H9 (cell line): ENCODE measurements around the gene KRT2. TPM values are rescaled to one million over a fixed set of nuclear protein-coding genes. Genes with fewer than 3 reads are reported as not detected.

Source experiments
- DNase-seq: peaks from one replicate; pipeline ENCODE4 v3.0.0-alpha.2; 2017
- H2AFZ ChIP-seq: one replicate; pipeline ENCODE4 v1.6.1; 2013; ENCODE audit warnings: mild to moderate bottlenecking, low read length, control low read depth, moderate library complexity
- H2AK5ac ChIP-seq: 2 replicates; pipeline ENCODE4 v1.6.1; 2013; ENCODE audit warnings: low read length, control low read depth, mixed read lengths; ENCODE audit not compliant: insufficient read length
- H2BK120ac ChIP-seq: one replicate; pipeline ENCODE4 v1.6.1; 2013; ENCODE audit warnings: low read depth, mild to moderate bottlenecking, low read length, control low read depth, inconsistent platforms; ENCODE audit not compliant: poor library complexity, severe bottlenecking
- H2BK12ac ChIP-seq: 2 replicates; pipeline ENCODE4 v1.6.1; 2013; ENCODE audit warnings: low read length, control low read depth, mixed read lengths, low read depth; ENCODE audit not compliant: insufficient read length
- H2BK15ac ChIP-seq: 2 replicates; pipeline ENCODE4 v1.6.1; 2013; ENCODE audit warnings: low read depth, low read length, control low read depth
- H2BK20ac ChIP-seq: one replicate; pipeline ENCODE4 v1.6.1; 2013; ENCODE audit warnings: low read depth, mild to moderate bottlenecking, low read length, control low read depth, inconsistent platforms; ENCODE audit not compliant: poor library complexity, severe bottlenecking
- H2BK5ac ChIP-seq: 2 replicates; pipeline ENCODE4 v1.6.1; 2013; ENCODE audit warnings: low read length, control low read depth, mixed read lengths; ENCODE audit not compliant: insufficient read length
- H3K14ac ChIP-seq: 2 replicates; pipeline ENCODE4 v1.6.1; 2013; ENCODE audit warnings: low read length, control low read depth; ENCODE audit not compliant: insufficient read depth
- H3K18ac ChIP-seq: 2 replicates; pipeline ENCODE4 v1.6.1; 2013; ENCODE audit warnings: low read depth, mild to moderate bottlenecking, mixed read lengths, low read length, control low read depth; ENCODE audit not compliant: insufficient read length
- H3K23ac ChIP-seq: 2 replicates; pipeline ENCODE4 v1.6.1; 2013; ENCODE audit warnings: low read length, control low read depth, mixed read lengths, low read depth; ENCODE audit not compliant: insufficient read length
- H3K23me2 ChIP-seq: 2 replicates; pipeline ENCODE4 v1.6.1; 2013; ENCODE audit warnings: low read depth, mild to moderate bottlenecking, mixed read lengths, low read length, control low read depth; ENCODE audit not compliant: insufficient read length, poor library complexity, severe bottlenecking
- H3K27ac ChIP-seq: 2 replicates; pipeline ENCODE4 v1.5.1; 2013; ENCODE audit warnings: low read length, control low read depth, mixed read lengths, low read depth; ENCODE audit not compliant: insufficient read length
- H3K27me3 ChIP-seq: 2 replicates; pipeline ENCODE4 v1.6.1; 2013; ENCODE audit warnings: low read length, control low read depth, inconsistent platforms; ENCODE audit not compliant: insufficient read depth
- H3K4ac ChIP-seq: 2 replicates; pipeline ENCODE4 v1.6.1; 2013; ENCODE audit warnings: low read depth, mild to moderate bottlenecking, control low read depth, inconsistent platforms, low read length, moderate library complexity
- H3K4me1 ChIP-seq: 2 replicates; pipeline ENCODE4 v1.6.1; 2013; ENCODE audit warnings: low read length, control low read depth, inconsistent platforms; ENCODE audit not compliant: insufficient read depth
- H3K4me2 ChIP-seq: 2 replicates; pipeline ENCODE4 v1.6.1; 2013; ENCODE audit warnings: low read length, control low read depth, mixed read lengths; ENCODE audit not compliant: insufficient read length, insufficient read depth
- H3K56ac ChIP-seq: 2 replicates; pipeline ENCODE4 v1.6.1; 2013; ENCODE audit warnings: low read depth, mild to moderate bottlenecking, mixed read lengths, low read length, control low read depth; ENCODE audit not compliant: insufficient read length
- H3K79me1 ChIP-seq: 2 replicates; pipeline ENCODE4 v1.6.1; 2013; ENCODE audit warnings: low read depth, mild to moderate bottlenecking, moderate library complexity, low read length, control low read depth, inconsistent platforms; ENCODE audit not compliant: insufficient read depth, poor library complexity, severe bottlenecking
- H3K79me2 ChIP-seq: 2 replicates; pipeline ENCODE4 v1.6.1; 2013; ENCODE audit warnings: low read length, control low read depth, inconsistent platforms; ENCODE audit not compliant: insufficient read depth
- H3K9ac ChIP-seq: 2 replicates; pipeline ENCODE4 v1.6.1; 2013; ENCODE audit warnings: low read length, control low read depth, mixed read lengths; ENCODE audit not compliant: insufficient read length; ENCODE audit errors: extremely low read depth
- H3K9me3 ChIP-seq: one replicate; pipeline ENCODE4 v1.6.1; 2013; ENCODE audit warnings: low read depth, low read length, inconsistent platforms; ENCODE audit not compliant: control insufficient read depth
- H3T11ph ChIP-seq: one replicate; pipeline ENCODE4 v1.6.1; 2013; ENCODE audit warnings: mild to moderate bottlenecking, low read length, control low read depth, inconsistent platforms
- H4K20me1 ChIP-seq: one replicate; pipeline ENCODE4 v1.6.1; 2013; ENCODE audit not compliant: control insufficient read depth, insufficient read length, insufficient read depth
- H4K5ac ChIP-seq: 2 replicates; pipeline ENCODE4 v1.6.1; 2013; ENCODE audit warnings: low read depth, mild to moderate bottlenecking, mixed read lengths, low read length, control low read depth; ENCODE audit not compliant: insufficient read length
- H4K8ac ChIP-seq: replicated peaks from 2 replicates; pipeline ENCODE4 v1.6.1; 2013; ENCODE audit warnings: low read length, control low read depth, mixed read lengths, low read depth; ENCODE audit not compliant: insufficient read length
- H4K91ac ChIP-seq: 2 replicates; pipeline ENCODE4 v1.6.1; 2013; ENCODE audit warnings: low read depth, mild to moderate bottlenecking, moderate library complexity, mixed read lengths, low read length, control low read depth; ENCODE audit not compliant: insufficient read length
- H3K27ac Mint-ChIP-seq, 3 experiments: 2 replicates in 2 of 3; 3 replicates in 1 of 3; pipeline ENCODE4 v1.8.0; 2020 to 2021; ENCODE audit warnings: mixed read lengths in 3 of 3, mild to moderate bottlenecking in 1 of 3, moderate library complexity in 1 of 3
- H3K27me3 Mint-ChIP-seq: 2 replicates; pipeline ENCODE4 v1.8.0; 2021; ENCODE audit warnings: low read depth, mild to moderate bottlenecking, moderate library complexity, mixed read lengths
- H3K36me3 Mint-ChIP-seq, 3 experiments: 2 replicates in 2 of 3; 3 replicates in 1 of 3; pipeline ENCODE4 v1.8.0; 2020 to 2021; ENCODE audit warnings: low read depth in 3 of 3, mixed read lengths in 3 of 3; ENCODE audit not compliant: insufficient read depth in 1 of 3
- H3K4me1 Mint-ChIP-seq, 2 experiments: 2 replicates each; pipeline ENCODE4 v1.8.0; 2020; ENCODE audit warnings: mixed read lengths in 2 of 2
- H3K4me3 Mint-ChIP-seq, 2 experiments: 2 replicates in 1 of 2; 3 replicates in 1 of 2; pipeline ENCODE4 v1.8.0; 2020 to 2021; ENCODE audit warnings: mild to moderate bottlenecking in 2 of 2, mixed read lengths in 2 of 2, moderate library complexity in 1 of 2
- H3K9me3 Mint-ChIP-seq, 2 experiments: 2 replicates in 1 of 2; 3 replicates in 1 of 2; pipeline ENCODE4 v1.8.0; 2020; ENCODE audit warnings: mild to moderate bottlenecking in 2 of 2, mixed read lengths in 2 of 2, moderate library complexity in 1 of 2
- CTCF ChIP-seq: fragments of 200-600 bp; sonication (generic); conservative IDR thresholded peaks from 3 replicates; pipeline ENCODE4 v1.8.0; 2021; ENCODE audit warnings: antibody characterized with exemption, mild to moderate bottlenecking
- WGBS: extraction: QIAGEN DNeasy Blood & Tissue Kit; methylation state at CpG from one replicate; pipeline ENCODE4 v1.1.7; 2013; ENCODE audit warnings: missing lambda C conversion rate, low lambda C conversion rate, mixed read lengths; ENCODE audit not compliant: insufficient read length; ENCODE audit errors: extremely low coverage; 5-methylcytosine and 5-hydroxymethylcytosine counted together
- total RNA-seq: library from RNA; stranded (reverse); gene quantifications from 2 replicates; pipeline ENCODE4 v1.2.1, GENCODE V29; 2021

KRT2 gene
- total RNA-seq, 1 experiment from 2014 or later, result not detected

GRCh38 chr12:52644078-52644415 is 8.0 kb downstream of the KRT2 start:
- Histone ChIP-seq H3K4me2 (no peak overlapping the region), H3K23me2 (no peaks in the 10 kb centered on the region), H2BK12ac (no peak overlapping the region), H3K79me2 (no peaks in the 10 kb centered on the region), H3K18ac (no peak overlapping the region), H3K9ac (no peak overlapping the region), H3K27me3 (no peaks in the 10 kb centered on the region), H3K4ac (no peak overlapping the region), H2AFZ (no peak overlapping the region), H3K4me1 (no peaks in the 10 kb centered on the region), H3K27ac (no peak overlapping the region), H3K79me1 (no peaks in the 10 kb centered on the region), H2AK5ac (no peak overlapping the region), H2BK20ac (no peak overlapping the region), H3K9me3 (no peaks in the 10 kb centered on the region), H2BK5ac (no peak overlapping the region), H4K8ac (no peak overlapping the region), H2BK15ac (no peak overlapping the region), H3K56ac (no peak overlapping the region), H3K14ac (no peak overlapping the region; the same call in 1 of the 2 replicates), H3T11ph (no peak overlapping the region), H4K91ac (no peak overlapping the region), H4K5ac (no peak overlapping the region), H3K23ac (no peak overlapping the region), H2BK120ac (no peak overlapping the region), H4K20me1 (no peaks in the 10 kb centered on the region)
- H3K27me3 Mint-ChIP-seq, result peaks cover 26% of the 10 kb centered on the region
- no peaks in the 10 kb centered on the region for H3K9me3 Mint-ChIP-seq
- no peak overlapping the region for H3K27ac Mint-ChIP-seq
- peak; percentile 21 for DNase-seq
- H3K36me3 Mint-ChIP-seq, result no peaks in the 10 kb centered on the region
- WGBS, result no CpG with 5 or more reads among the region's 6 CpGs
- TF ChIP-seq CTCF, result no peak
- peaks cover 0 to 2% of the 10 kb centered on the region in 2 experiments; a peak in 1 of 4 replicates for H3K4me1 Mint-ChIP-seq
- no peak overlapping the region for H3K4me3 Mint-ChIP-seq
